H1 (cell line): ENCODE measurements around the gene DOK1. TPM values are rescaled to one million over a fixed set of nuclear protein-coding genes. Genes with fewer than 3 reads are reported as not detected.

ENCODE experiments used
- CTCF ChIA-PET: fragments of 300-600 bp; sonication (Branson Sonifier 250); formaldehyde crosslinking; loops from one replicate; lab custom pipeline; 2021; ENCODE audit not compliant: partially characterized antibody; lab: Charles Lee
- POLR2A ChIA-PET: fragments of 300-600 bp; sonication (Branson Sonifier 250); formaldehyde crosslinking; loops from one replicate; lab custom pipeline; 2021; ENCODE audit warnings: inconsistent platforms; ENCODE audit not compliant: partially characterized antibody; lab: Charles Lee
- DNase-seq, 2 experiments: peaks; one replicate each; pipeline versions ENCODE4 v3.0.0 to v3.0.0-alpha.2; 2010 to 2022; ENCODE audit warnings: low spot score in 2 of 2, low read depth in 1 of 2, mixed read lengths in 1 of 2
- FAIRE-seq: peaks from 2 replicates; lab custom pipeline; 2011; peaks lifted over from hg19 to GRCh38; lab: Jason Lieb, UNC
- H2AFZ ChIP-seq: 2 replicates; pipeline ENCODE4 v1.8.1; 2012; ENCODE audit warnings: low read length, inconsistent platforms
- H2AK5ac ChIP-seq: 2 replicates; pipeline ENCODE4 v1.6.1; 2013; ENCODE audit warnings: low read depth, low read length
- H2BK120ac ChIP-seq: replicated peaks from 2 replicates; pipeline ENCODE3; 2013; ENCODE audit warnings: low read depth, low read length, inconsistent platforms
- H2BK12ac ChIP-seq: 2 replicates; pipeline ENCODE4 v1.6.1; 2013; ENCODE audit warnings: low read depth, low read length
- H2BK15ac ChIP-seq: 2 replicates; pipeline ENCODE4 v1.6.1; 2013; ENCODE audit warnings: low read length
- H2BK20ac ChIP-seq: 2 replicates; pipeline ENCODE4 v1.6.1; 2013; ENCODE audit warnings: low read length
- H2BK5ac ChIP-seq: 2 replicates; pipeline ENCODE4 v1.6.1; 2013; ENCODE audit warnings: low read depth, low read length
- H3K14ac ChIP-seq: 2 replicates; pipeline ENCODE4 v1.6.1; 2013; ENCODE audit warnings: inconsistent platforms; ENCODE audit not compliant: insufficient read length
- H3K18ac ChIP-seq: 2 replicates; pipeline ENCODE4 v1.6.1; 2013; ENCODE audit warnings: low read length; ENCODE audit errors: extremely low read depth
- H3K23ac ChIP-seq: 2 replicates; pipeline ENCODE4 v1.6.1; 2013; ENCODE audit warnings: inconsistent platforms; ENCODE audit not compliant: insufficient read length
- H3K23me2 ChIP-seq: 2 replicates; pipeline ENCODE4 v1.6.1; 2013; ENCODE audit warnings: low read depth, low read length
- H3K27ac ChIP-seq: 2 replicates; pipeline ENCODE4 v1.6.1; 2011; ENCODE audit warnings: low read depth, low read length, inconsistent platforms
- H3K27me3 ChIP-seq, 4 experiments: replicated peaks in 1 of 4; 1 replicate in 1 of 4; 2 replicates in 3 of 4; pipeline versions ENCODE4 v1.6.1 to v1.8.1; 2011 to 2013; ENCODE audit warnings: low read length in 3 of 4, mild to moderate bottlenecking in 3 of 4, inconsistent platforms in 2 of 4, mixed read lengths in 2 of 4, moderate library complexity in 1 of 4; ENCODE audit not compliant: control insufficient read depth in 3 of 4, insufficient read depth in 3 of 4; ENCODE audit errors: extremely low read depth in 1 of 4
- H3K36me3 ChIP-seq, 4 experiments: 2 replicates each; pipeline versions ENCODE4 v1.6.1 to v1.8.1; 2011 to 2013; ENCODE audit warnings: mild to moderate bottlenecking in 4 of 4, low read length in 3 of 4, moderate library complexity in 2 of 4, control low read depth in 1 of 4, inconsistent platforms in 1 of 4; ENCODE audit not compliant: insufficient read depth in 4 of 4, control insufficient read depth in 2 of 4
- H3K4ac ChIP-seq: replicated peaks from 2 replicates; pipeline ENCODE3; 2013; ENCODE audit warnings: low read length, low read depth, mixed read lengths, inconsistent platforms; ENCODE audit not compliant: insufficient read length
- H3K4me1 ChIP-seq, 4 experiments: replicated peaks in 1 of 4; 1 replicate in 1 of 4; 2 replicates in 3 of 4; pipeline versions ENCODE4 v1.6.1 to v1.8.1; 2011 to 2013; ENCODE audit warnings: low read length in 3 of 4, inconsistent platforms in 2 of 4, mixed read lengths in 1 of 4; ENCODE audit not compliant: insufficient read depth in 4 of 4, control insufficient read depth in 3 of 4
- H3K4me2 ChIP-seq, 2 experiments: 2 replicates each; pipeline versions ENCODE4 v1.6.1 to v1.8.1; 2011 to 2013; ENCODE audit warnings: low read depth in 2 of 2, low read length in 2 of 2, control low read depth in 1 of 2, inconsistent platforms in 1 of 2, mild to moderate bottlenecking in 1 of 2; ENCODE audit not compliant: insufficient read depth in 1 of 2
- H3K4me3 ChIP-seq, 4 experiments: fragments of 200-600, 300-600 bp in 1 of 4; sonication (generic), shearing (Covaris generic), sonication (Bioruptor Twin) in 1 of 4; 2 replicates each; pipeline versions ENCODE4 v1.5.1 to v1.8.1; 2011 to 2016; ENCODE audit warnings: low read length in 4 of 4, low read depth in 3 of 4, control low read depth in 2 of 4, inconsistent platforms in 2 of 4, mild to moderate bottlenecking in 2 of 4, mixed read lengths in 1 of 4, moderate library complexity in 1 of 4; ENCODE audit not compliant: insufficient read depth in 2 of 4; ENCODE audit errors: extremely low read depth in 1 of 4
- H3K56ac ChIP-seq: replicated peaks from 2 replicates; pipeline ENCODE3; 2013; ENCODE audit warnings: low read depth, mild to moderate bottlenecking, mixed read lengths, low read length, inconsistent platforms; ENCODE audit not compliant: insufficient read length
- H3K79me1 ChIP-seq: 2 replicates; pipeline ENCODE4 v1.6.1; 2013; ENCODE audit warnings: low read depth, low read length, control low read depth
- H3K79me2 ChIP-seq, 2 experiments: 2 replicates each; pipeline versions ENCODE4 v1.6.1 to v1.8.1; 2012 to 2013; ENCODE audit warnings: low read length in 2 of 2, mild to moderate bottlenecking in 2 of 2, inconsistent platforms in 1 of 2; ENCODE audit not compliant: insufficient read depth in 2 of 2, control insufficient read depth in 1 of 2
- H3K9ac ChIP-seq, 4 experiments: replicated peaks in 1 of 4; 1 replicate in 1 of 4; 2 replicates in 3 of 4; pipeline versions ENCODE4 v1.6.1 to v1.8.1; 2011 to 2013; ENCODE audit warnings: low read depth in 3 of 4, low read length in 3 of 4, control low read depth in 2 of 4, mild to moderate bottlenecking in 2 of 4, moderate library complexity in 2 of 4, inconsistent platforms in 1 of 4; ENCODE audit errors: extremely low read depth in 1 of 4
- H3K9me3 ChIP-seq, 2 experiments: 2 replicates each; pipeline versions ENCODE4 v1.6.1 to v1.8.1; 2012 to 2013; ENCODE audit warnings: mild to moderate bottlenecking in 2 of 2, moderate library complexity in 2 of 2, control low read depth in 1 of 2, inconsistent platforms in 1 of 2, low read depth in 1 of 2, low read length in 1 of 2, mixed read lengths in 1 of 2; ENCODE audit not compliant: insufficient read depth in 2 of 2
- H4K20me1 ChIP-seq, 2 experiments: replicated peaks in 1 of 2; 2 replicates each; pipeline versions ENCODE3 to v1.8.1; 2011 to 2013; ENCODE audit warnings: inconsistent platforms in 2 of 2, low read length in 2 of 2, mild to moderate bottlenecking in 1 of 2; ENCODE audit not compliant: insufficient read depth in 2 of 2, control insufficient read depth in 1 of 2
- H4K5ac ChIP-seq: 2 replicates; pipeline ENCODE4 v1.6.1; 2013; ENCODE audit warnings: low read length, low read depth, mixed read lengths, inconsistent platforms; ENCODE audit not compliant: insufficient read length
- H4K8ac ChIP-seq: 2 replicates; pipeline ENCODE4 v1.8.0; 2013; ENCODE audit warnings: mild to moderate bottlenecking, moderate library complexity, low read length, inconsistent platforms; ENCODE audit not compliant: insufficient read depth; ENCODE audit errors: extremely low read depth
- H4K91ac ChIP-seq: replicated peaks from 2 replicates; pipeline ENCODE3; 2013; ENCODE audit warnings: low read length, mixed read lengths, inconsistent platforms; ENCODE audit not compliant: insufficient read length
- CHD1 ChIP-seq: IDR thresholded peaks from 2 replicates; pipeline ENCODE4 v1.6.1; 2012; ENCODE audit warnings: low read depth, low read length, improper control_type of control experiment
- JUND ChIP-seq: IDR thresholded peaks from 2 replicates; pipeline ENCODE4 v1.6.1; 2011; ENCODE audit warnings: mild to moderate bottlenecking, improper control_type of control experiment, low read length
- KDM1A ChIP-seq: fragments of 200-600, 300-600 bp; sonication (generic); IDR thresholded peaks from 2 replicates; pipeline ENCODE4 v1.7.1; 2016; ENCODE audit warnings: mild to moderate bottlenecking, low read length, borderline replicate concordance
- PHF8 ChIP-seq: fragments of 200-600 bp; sonication (generic); conservative IDR thresholded peaks from 2 replicates; pipeline ENCODE4 v1.7.1; 2012; ENCODE audit warnings: low read depth, mild to moderate bottlenecking, inconsistent platforms, low read length, moderate library complexity
- RFX5 ChIP-seq: IDR thresholded peaks from 2 replicates; pipeline ENCODE4 v1.6.1; 2011; ENCODE audit warnings: low read depth, low read length, improper control_type of control experiment, borderline replicate concordance
- RXRA ChIP-seq: IDR thresholded peaks from 2 replicates; pipeline ENCODE4 v1.6.1; 2011; ENCODE audit warnings: low read depth, mild to moderate bottlenecking, low read length, moderate library complexity; ENCODE audit not compliant: insufficient read depth
- SIRT6 ChIP-seq: IDR thresholded peaks from one replicate; pipeline ENCODE4 v1.7.1; 2012; ENCODE audit warnings: low read length, inconsistent platforms
- SP2 ChIP-seq: IDR thresholded peaks from 2 replicates; pipeline ENCODE4 v1.6.1; 2012; ENCODE audit warnings: mild to moderate bottlenecking, low read length, inconsistent platforms
- TAF1 ChIP-seq: IDR thresholded peaks from 2 replicates; pipeline ENCODE4 v1.6.1; 2011; ENCODE audit warnings: mild to moderate bottlenecking, low read depth, low read length
- TAF7 ChIP-seq: optimal IDR thresholded peaks from 2 replicates; pipeline ENCODE3; 2011; ENCODE audit warnings: low read depth, mild to moderate bottlenecking, inconsistent platforms, low read length, moderate library complexity, borderline replicate concordance
- TBP ChIP-seq: IDR thresholded peaks from 2 replicates; pipeline ENCODE4 v1.6.1; 2011; ENCODE audit warnings: low read depth, low read length, improper control_type of control experiment
- USF2 ChIP-seq: IDR thresholded peaks from 2 replicates; pipeline ENCODE4 v1.6.1; 2011; ENCODE audit warnings: low read length, improper control_type of control experiment
- WGBS, 2 experiments: shearing (Covaris generic) in 1 of 2; methylation state at CpG; one replicate each; pipeline versions ENCODE4 v1.1.6 to v1.1.7; 2013 to 2015; ENCODE audit warnings: low lambda C conversion rate in 2 of 2, mixed read lengths in 2 of 2, inconsistent platforms in 1 of 2, low coverage in 1 of 2, missing lambda C conversion rate in 1 of 2; ENCODE audit not compliant: insufficient replicate concordance in 2 of 2, insufficient coverage in 1 of 2, insufficient read length in 1 of 2; ENCODE audit errors: extremely low coverage in 1 of 2, missing lambda C conversion rate in 1 of 2; 5-methylcytosine and 5-hydroxymethylcytosine counted together
- polyA plus RNA-seq, 7 experiments: library from polyadenylated mRNA; depleted of rRNA in 3 of 7; stranded (reverse) in 5 of 7; unstranded in 2 of 7; fragments of >200 nt in 5 of 7; fragments of 200-250 nt in 2 of 7; gene quantifications; 1 replicate in 5 of 7; 2 replicates in 1 of 7; 4 replicates in 1 of 7; pipeline versions ENCODE4 v1.2.1 to v1.2.3, GENCODE V29; 2011 to 2013; ENCODE audit warnings: missing spikeins in 2 of 7, mixed read lengths in 2 of 7
- total RNA-seq: library from RNA; stranded (reverse); fragmentation: NEBNext Ultra II Directional; extraction: Animal tissue kit (Norgen Biotek cat#: 25700); gene quantifications from 2 replicates; pipeline ENCODE4 v1.2.1, GENCODE V29; 2021

DOK1 gene
- total and polyA plus RNA-seq, 2 of the 8 experiments (the other 6 are each of a cell fraction or from before 2014, with no cell fraction given), result 11.0 to 14.3 TPM

- CTCF ChIA-PET, result interaction anchor here (0.6 to 12.2 kb wide), 4 partner anchors 11 to 34 kb away, joined by 3 to 158 read pairs (median 3); no protein-coding TSS in a partner anchor
- POLR2A ChIA-PET, result no interaction called here
- H3K27me3 ChIP-seq, result no peaks in the 10 kb centered on the region
- 88% methylated on average over 4 of the region's 4 CpGs; no CpG with 5 or more reads in 1 of the 2 experiments for whole genome bisulfite sequencing, 2 experiments
- H3K56ac ChIP-seq, result no peak overlapping the region
- H2BK15ac ChIP-seq, result no peak overlapping the region
- no peak overlapping the region for H3K4me3 ChIP-seq
- no peak overlapping the region for H2BK12ac ChIP-seq
- H3K23ac ChIP-seq, result no peak overlapping the region
- H2AK5ac ChIP-seq, result no peak overlapping the region
- no peak overlapping the region for H4K8ac ChIP-seq
- no peak overlapping the region for H3K14ac ChIP-seq
- no peak overlapping the region for H3K27ac ChIP-seq
- DNase-seq (no peak), FAIRE-seq (no peak)
- H3K79me1 ChIP-seq, result no peaks in the 10 kb centered on the region
- no peak overlapping the region for H3K4ac ChIP-seq
- no peaks in the 10 kb centered on the region for H3K23me2 ChIP-seq
- no peaks in the 10 kb centered on the region for H3K4me1 ChIP-seq
- H3K9ac ChIP-seq, result no peak overlapping the region
- no peak overlapping the region for H2BK20ac ChIP-seq
- no peak overlapping the region for H3K4me2 ChIP-seq
- no peak overlapping the region for H4K91ac ChIP-seq
- H3K36me3 ChIP-seq, result no peaks in the 10 kb centered on the region
- H4K20me1 ChIP-seq, result no peaks in the 10 kb centered on the region
- H2BK5ac ChIP-seq, result no peak overlapping the region
- H3K9me3 ChIP-seq, result no peaks in the 10 kb centered on the region
- no peak overlapping the region for H2AFZ ChIP-seq
- no peak overlapping the region for H2BK120ac ChIP-seq
- H3K79me2 ChIP-seq, result no peaks in the 10 kb centered on the region
- no peak overlapping the region for H4K5ac ChIP-seq
- no peak overlapping the region for H3K18ac ChIP-seq
- no peak for TF ChIP-seq CHD1
- TF ChIP-seq TAF7, result no peak
- TF ChIP-seq SIRT6, result no peak
- TF ChIP-seq TAF1, result no peak
- TF ChIP-seq JUND, result no peak
- no peak for TF ChIP-seq RXRA
- no peak for TF ChIP-seq KDM1A
- TF ChIP-seq PHF8, result no peak
- no peak for TF ChIP-seq USF2
- no peak for TF ChIP-seq RFX5
- no peak for TF ChIP-seq SP2
- TF ChIP-seq TBP, result no peak
Observed at GRCh38 chr2:74593826-74594772, 39.6 kb downstream of the DOK1 start.
